GM23248 (cell line): ENCODE results near the gene PTCH2. TPM values are rescaled to one million over a fixed set of nuclear protein-coding genes. Genes with fewer than 3 reads are reported as not detected.

ENCODE experiments used
- DNase-seq: peaks from one replicate; pipeline ENCODE4 v3.0.0-alpha.2; 2015
- H2AFZ ChIP-seq: fragments of 200-600 bp; sonication (generic); 2 replicates; pipeline ENCODE4 v1.6.1; 2016; ENCODE audit warnings: antibody characterized with exemption
- H3F3A ChIP-seq: fragments of 200-600 bp; sonication (generic); 2 replicates; pipeline ENCODE4 v1.6.1; 2016; ENCODE audit warnings: mild to moderate bottlenecking, antibody characterized with exemption, mixed run types; ENCODE audit not compliant: insufficient read depth
- H3K27ac ChIP-seq: fragments of 200-600 bp; sonication (generic); 2 replicates; pipeline ENCODE4 v1.5.1; 2016; ENCODE audit warnings: mild to moderate bottlenecking
- H3K27me3 ChIP-seq: fragments of 200-600 bp; sonication (generic); replicated peaks from 2 replicates; pipeline ENCODE4 v1.6.1; 2016; ENCODE audit warnings: mild to moderate bottlenecking; ENCODE audit not compliant: insufficient read depth
- H3K36me3 ChIP-seq: fragments of 200-600 bp; sonication (generic); 2 replicates; pipeline ENCODE4 v1.6.1; 2016; ENCODE audit warnings: low read depth, mild to moderate bottlenecking
- H3K4me1 ChIP-seq: fragments of 200-600 bp; sonication (generic); 2 replicates; pipeline ENCODE4 v1.6.1; 2016; ENCODE audit warnings: mild to moderate bottlenecking; ENCODE audit not compliant: insufficient read depth
- H3K4me2 ChIP-seq: fragments of 200-600 bp; sonication (generic); one replicate; pipeline ENCODE4 v1.6.1; 2016; ENCODE audit warnings: mild to moderate bottlenecking; ENCODE audit not compliant: unreplicated experiment
- H3K4me3 ChIP-seq: fragments of 200-600 bp; sonication (generic); 2 replicates; pipeline ENCODE4 v1.5.1; 2016; ENCODE audit warnings: mild to moderate bottlenecking
- H3K79me2 ChIP-seq: fragments of 200-600 bp; sonication (generic); 2 replicates; pipeline ENCODE4 v1.6.1; 2016; ENCODE audit warnings: mild to moderate bottlenecking; ENCODE audit not compliant: insufficient read depth
- H3K9ac ChIP-seq: fragments of 200-600 bp; sonication (generic); 2 replicates; pipeline ENCODE4 v1.6.1; 2016; ENCODE audit warnings: mild to moderate bottlenecking
- H3K9me2 ChIP-seq: fragments of 200-600 bp; sonication (generic); 2 replicates; pipeline ENCODE4 v1.6.1; 2016; ENCODE audit warnings: mixed run types, mild to moderate bottlenecking, moderate library complexity; ENCODE audit not compliant: insufficient read depth
- H3K9me3 ChIP-seq: fragments of 200-600 bp; sonication (generic); one replicate; pipeline ENCODE4 v1.6.1; 2017; ENCODE audit warnings: low read depth
- H4K20me1 ChIP-seq: fragments of 200-600 bp; sonication (generic); 2 replicates; pipeline ENCODE4 v1.6.0; 2016; ENCODE audit not compliant: insufficient read depth
- EZH2 ChIP-seq: fragments of 200-600 bp; sonication (generic); IDR thresholded peaks from 2 replicates; pipeline ENCODE4 v1.6.1; 2018; ENCODE audit warnings: antibody characterized with exemption, mild to moderate bottlenecking; ENCODE audit not compliant: insufficient read depth, poor library complexity, severe bottlenecking
- EZH2phosphoT487 ChIP-seq: fragments of 200-600 bp; sonication (generic); IDR thresholded peaks from 2 replicates; pipeline ENCODE4 v1.6.1; 2018; ENCODE audit warnings: antibody characterized with exemption, moderate library complexity, mild to moderate bottlenecking, low read depth; ENCODE audit not compliant: insufficient read depth
- WGBS, 2 experiments: methylation state at CpG; one replicate each; pipeline ENCODE4 v1.1.6; 2015 to 2017; ENCODE audit warnings: low lambda C conversion rate in 2 of 2, low coverage in 1 of 2; ENCODE audit errors: missing lambda C conversion rate in 2 of 2; 5-methylcytosine and 5-hydroxymethylcytosine counted together
- in situ Hi-C: fragments of 300-500 bp; cut with MboI; formaldehyde crosslinking; loops from 2 replicates; pipeline ENCODE4 v1.15.0; 2020
- polyA plus RNA-seq: library from polyadenylated mRNA; unstranded; fragments of >200 nt; fragmentation: Nextera tagmentation; extraction: Ambion mirVana; gene quantifications from 2 replicates; pipeline ENCODE4 v1.2.1, GENCODE V29; 2016
- total RNA-seq: library from RNA; depleted of rRNA; stranded (reverse); fragments of >200 nt; shearing (Covaris generic); gene quantifications from 2 replicates; pipeline ENCODE4 v1.2.3, GENCODE V29; 2014

PTCH2 gene
- total and polyA plus RNA-seq, 2 experiments from 2014 or later = 0.05 to 0.11 TPM

- Histone ChIP-seq H3K79me2 (peaks cover 62% of the 10 kb centered on the region), H4K20me1 (no peaks in the 10 kb centered on the region), H3K4me3 (peak within 1 kb of the TSS; percentile 72), H3K9me3 (no peaks in the 10 kb centered on the region), H3K9me2 (no peaks in the 10 kb centered on the region), H3K4me2 (peak within 1 kb of the TSS; percentile 92), H3K9ac (peak within 1 kb of the TSS; percentile 97), H3K27me3 (no peaks in the 10 kb centered on the region), H3K36me3 (peaks cover 16% of the 10 kb centered on the region; the same call in 1 of the 2 replicates), H3F3A (peaks cover 76% of the 10 kb centered on the region), H2AFZ (no peak within 1 kb of the TSS), H3K4me1 (peaks cover 72% of the 10 kb centered on the region), H3K27ac (peak within 1 kb of the TSS; percentile 100)
- no peak for DNase-seq
- in situ Hi-C loops = no loop called here
- TF ChIP-seq EZH2phosphoT487 (no peak), EZH2 (no peak)
- WGBS, 2 experiments = 19 to 22% methylated on average over 7 of the region's 7 CpGs
Observed at GRCh38 chr1:44806704-44807363, 36.2 kb downstream of the PTCH2 start, which contains the start of gene DYNLT4. Gene DYNLT4, minus strand, starts transcription at chr1:44807351. Its CDS starts 683 bp downstream, at chr1:44806668.

GRCh38 chr1:44806025-44806703 is 36.9 kb downstream of the PTCH2 start:
- Histone ChIP-seq H3K4me3 (peak overlapping the region; percentile 37), H3K9me3 (no peaks in the 10 kb centered on the region), H3K9ac (peak overlapping the region; percentile 97), H3K4me1 (peaks cover 65% of the 10 kb centered on the region), H3K27ac (peak overlapping the region; percentile 100), H3K36me3 (peaks cover 16% of the 10 kb centered on the region; the same call in 1 of the 2 replicates), H3K27me3 (no peaks in the 10 kb centered on the region), H2AFZ (no peak overlapping the region), H4K20me1 (no peaks in the 10 kb centered on the region), H3K9me2 (no peaks in the 10 kb centered on the region), H3F3A (peaks cover 70% of the 10 kb centered on the region), H3K79me2 (peaks cover 68% of the 10 kb centered on the region), H3K4me2 (peak overlapping the region; percentile 92)
- no peak for TF ChIP-seq EZH2phosphoT487
- no peak for TF ChIP-seq EZH2
- WGBS, 2 experiments = 84 to 87% methylated on average over 49 to 70 of the region's 70 CpGs
- in situ Hi-C loops = no loop called here
- DNase-seq = no peak

GRCh38 chr1:44805311-44806024 is 37.6 kb downstream of the PTCH2 start:
- Histone ChIP-seq H3K9ac (peak overlapping the region; percentile 97; the same call in 1 of the 2 replicates), H3K4me1 (peaks cover 58% of the 10 kb centered on the region), H3K79me2 (peaks cover 73% of the 10 kb centered on the region), H3K27ac (peak overlapping the region; percentile 100), H3K9me3 (no peaks in the 10 kb centered on the region), H4K20me1 (no peaks in the 10 kb centered on the region), H2AFZ (no peak overlapping the region), H3K4me2 (no peak overlapping the region), H3K27me3 (no peaks in the 10 kb centered on the region), H3K9me2 (no peaks in the 10 kb centered on the region), H3K4me3 (no peak overlapping the region), H3K36me3 (peaks cover 16% of the 10 kb centered on the region; the same call in 1 of the 2 replicates), H3F3A (peaks cover 63% of the 10 kb centered on the region)
- no peak for DNase-seq
- no peak for TF ChIP-seq EZH2
- no peak for TF ChIP-seq EZH2phosphoT487
- WGBS, 2 experiments = 91% methylated on average over 20 of the region's 20 CpGs
- in situ Hi-C loops = no loop called here
